ENCODE data around the gene OR2A12.
"Not testable (repeated sequence)": the region's sequence is repeated elsewhere in the genome, so short reads cannot be mapped to it uniquely, and the experiment has no call there.

The OR2A12 gene

GRCh38 chr7:144127714-144128334, 41.7 kb downstream of the OR2A12 start:
- peak; percentile 76 for DNase-seq

- DNase-seq = not testable (repeated sequence)
These were observed 43.5 kb downstream of the OR2A12 start for GRCh38 chr7:144129601-144130000.

- no peak for DNase-seq
These were observed 44.7 kb downstream of the OR2A12 start for GRCh38 chr7:144130730-144131129.

GRCh38 chr7:144132262-144132661, 46.2 kb downstream of the OR2A12 start:
- no peak for DNase-seq

- DNase-seq = no peak
These were observed 47.2 kb downstream of the OR2A12 start for GRCh38 chr7:144133307-144133706.

- no peak for DNase-seq
These were observed 48.0 kb downstream of the OR2A12 start for GRCh38 chr7:144134116-144134515.

- no peak for DNase-seq
These were observed 51.4 kb downstream of the OR2A12 start for GRCh38 chr7:144137501-144137900.

GRCh38 chr7:144142187-144142586, 56.1 kb downstream of the OR2A12 start:
- DNase-seq = no peak

GRCh38 chr7:144144426-144144825, 58.3 kb downstream of the OR2A12 start:
- DNase-seq = no peak

GRCh38 chr7:144148224-144148827, 62.2 kb downstream of the OR2A12 start:
- DNase-seq = no peak

Measured in amniotic stem cell (primary cell).